Right kidney (tissue), 1 donor: ENCODE data around the gene EP300.
"Not testable (repeated sequence)": the region's sequence is repeated elsewhere in the genome, so short reads cannot be mapped to it uniquely, and the experiment has no call there.

Experiments used
- DNase-seq: peaks from one replicate; pipeline ENCODE4 v3.0.0-alpha.2; 2016

The EP300 gene

DNA sequence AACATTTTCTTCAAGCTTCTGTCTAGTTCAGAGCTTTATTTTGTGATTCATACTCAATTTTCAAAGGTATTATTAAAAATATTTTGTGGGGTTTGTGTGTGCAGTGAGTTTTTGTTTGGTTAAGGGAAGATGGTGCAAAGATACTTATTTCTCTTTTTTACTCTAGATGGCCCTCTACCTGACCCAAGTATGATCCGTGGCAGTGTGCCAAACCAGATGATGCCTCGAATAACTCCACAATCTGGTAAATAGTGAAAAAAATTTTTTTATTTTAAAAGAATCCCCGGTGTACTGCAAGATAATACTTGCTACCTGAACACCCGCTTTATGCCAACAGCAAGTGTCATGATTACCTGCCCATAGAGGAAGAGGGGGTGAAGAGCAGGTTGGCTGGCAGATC, 54.2 kb downstream of the EP300 start:
- no peak for DNase-seq

DNA sequence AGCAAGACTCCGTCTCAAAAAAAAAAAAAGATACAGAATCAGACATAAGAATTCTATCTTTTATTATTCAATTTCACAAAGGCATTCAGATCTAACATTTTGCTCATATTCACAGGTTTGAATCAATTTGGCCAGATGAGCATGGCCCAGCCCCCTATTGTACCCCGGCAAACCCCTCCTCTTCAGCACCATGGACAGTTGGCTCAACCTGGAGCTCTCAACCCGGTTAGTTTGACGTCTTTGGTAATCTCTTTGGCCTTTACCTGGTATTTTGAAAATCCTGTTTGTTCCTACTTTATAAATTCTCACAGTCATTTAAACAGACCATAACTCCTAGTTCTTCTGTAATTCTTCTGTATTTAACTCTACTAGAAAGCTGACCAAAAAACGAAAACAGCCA, 55.3 kb downstream of the EP300 start:
- DNase-seq, result no peak

DNA sequence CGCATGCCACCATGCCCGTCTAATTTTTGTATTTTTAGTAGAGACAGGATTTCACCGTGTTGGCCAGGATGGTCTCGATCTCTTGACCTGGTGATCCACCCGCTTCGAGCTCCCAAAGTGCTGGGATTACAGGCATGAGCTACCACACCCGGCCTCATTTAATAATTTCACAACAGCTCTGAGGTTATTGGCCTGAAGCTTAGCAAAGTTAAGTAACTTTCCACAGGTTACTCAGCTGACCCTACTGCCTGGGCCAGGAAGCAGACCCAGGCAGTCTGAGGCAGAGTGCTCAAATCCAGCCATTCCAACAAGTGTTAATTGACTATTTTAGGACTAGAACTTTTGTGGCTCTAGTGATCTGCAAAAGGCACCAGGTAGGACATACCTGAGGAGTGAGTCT, 60.5 kb downstream of the EP300 start:
- DNase-seq, result no peak

DNA sequence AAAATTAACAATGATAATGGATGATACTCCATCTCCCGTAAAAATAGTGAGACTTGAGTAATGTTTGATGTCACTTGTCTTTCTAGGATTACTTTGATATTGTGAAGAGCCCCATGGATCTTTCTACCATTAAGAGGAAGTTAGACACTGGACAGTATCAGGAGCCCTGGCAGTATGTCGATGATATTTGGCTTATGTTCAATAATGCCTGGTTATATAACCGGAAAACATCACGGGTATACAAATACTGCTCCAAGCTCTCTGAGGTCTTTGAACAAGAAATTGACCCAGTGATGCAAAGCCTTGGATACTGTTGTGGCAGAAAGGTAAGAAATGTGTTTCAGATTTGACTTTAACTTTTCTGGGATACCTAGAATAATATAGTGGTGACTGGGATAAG, 64.7 kb downstream of the EP300 start:
- DNase-seq, result no peak

DNA sequence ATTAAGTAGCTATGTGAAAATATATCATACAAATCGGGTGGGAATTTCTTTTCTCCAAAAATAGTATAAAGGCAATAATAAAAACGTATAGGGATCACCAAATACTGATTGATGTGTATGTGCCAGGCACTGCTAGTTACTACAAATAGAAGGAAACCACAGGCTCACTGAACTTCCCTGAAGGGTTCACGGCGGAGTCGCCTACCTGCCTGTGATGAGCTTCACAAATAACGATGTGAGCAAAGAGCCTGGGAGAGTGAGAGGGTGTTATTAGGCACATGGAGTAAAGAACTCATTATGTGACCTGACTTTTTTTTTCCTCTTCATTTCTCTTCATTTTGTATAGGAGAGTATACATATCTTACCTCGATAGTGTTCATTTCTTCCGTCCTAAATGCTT, 76.8 kb downstream of the EP300 start:
- no peak for DNase-seq

- DNase-seq, result no peak
Measured at GRCh38 chr22:41171996-41172395, 79.6 kb downstream of the EP300 start.

GRCh38 chr22:41175546-41175945, 83.2 kb downstream of the EP300 start:
- DNase-seq, result no peak

DNA sequence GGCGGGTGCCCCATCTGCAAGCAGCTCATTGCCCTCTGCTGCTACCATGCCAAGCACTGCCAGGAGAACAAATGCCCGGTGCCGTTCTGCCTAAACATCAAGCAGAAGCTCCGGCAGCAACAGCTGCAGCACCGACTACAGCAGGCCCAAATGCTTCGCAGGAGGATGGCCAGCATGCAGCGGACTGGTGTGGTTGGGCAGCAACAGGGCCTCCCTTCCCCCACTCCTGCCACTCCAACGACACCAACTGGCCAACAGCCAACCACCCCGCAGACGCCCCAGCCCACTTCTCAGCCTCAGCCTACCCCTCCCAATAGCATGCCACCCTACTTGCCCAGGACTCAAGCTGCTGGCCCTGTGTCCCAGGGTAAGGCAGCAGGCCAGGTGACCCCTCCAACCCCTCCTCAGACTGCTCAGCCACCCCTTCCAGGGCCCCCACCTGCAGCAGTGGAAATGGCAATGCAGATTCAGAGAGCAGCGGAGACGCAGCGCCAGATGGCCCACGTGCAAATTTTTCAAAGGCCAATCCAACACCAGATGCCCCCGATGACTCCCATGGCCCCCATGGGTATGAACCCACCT, 84.7 kb downstream of the EP300 start:
- DNase-seq, result no peak

DNA sequence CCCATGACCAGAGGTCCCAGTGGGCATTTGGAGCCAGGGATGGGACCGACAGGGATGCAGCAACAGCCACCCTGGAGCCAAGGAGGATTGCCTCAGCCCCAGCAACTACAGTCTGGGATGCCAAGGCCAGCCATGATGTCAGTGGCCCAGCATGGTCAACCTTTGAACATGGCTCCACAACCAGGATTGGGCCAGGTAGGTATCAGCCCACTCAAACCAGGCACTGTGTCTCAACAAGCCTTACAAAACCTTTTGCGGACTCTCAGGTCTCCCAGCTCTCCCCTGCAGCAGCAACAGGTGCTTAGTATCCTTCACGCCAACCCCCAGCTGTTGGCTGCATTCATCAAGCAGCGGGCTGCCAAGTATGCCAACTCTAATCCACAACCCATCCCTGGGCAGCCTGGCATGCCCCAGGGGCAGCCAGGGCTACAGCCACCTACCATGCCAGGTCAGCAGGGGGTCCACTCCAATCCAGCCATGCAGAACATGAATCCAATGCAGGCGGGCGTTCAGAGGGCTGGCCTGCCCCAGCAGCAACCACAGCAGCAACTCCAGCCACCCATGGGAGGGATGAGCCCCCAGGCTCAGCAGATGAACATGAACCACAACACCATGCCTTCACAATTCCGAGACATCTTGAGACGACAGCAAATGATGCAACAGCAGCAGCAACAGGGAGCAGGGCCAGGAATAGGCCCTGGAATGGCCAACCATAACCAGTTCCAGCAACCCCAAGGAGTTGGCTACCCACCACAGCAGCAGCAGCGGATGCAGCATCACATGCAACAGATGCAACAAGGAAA, 85.4 kb downstream of the EP300 start:
- DNase-seq, result no peak

GRCh38 chr22:41178425-41178975, 86.1 kb downstream of the EP300 start:
- DNase-seq, result no peak

- DNase-seq, result not testable (repeated sequence)
Measured at GRCh38 chr22:41180362-41180761, 88.0 kb downstream of the EP300 start.

DNA sequence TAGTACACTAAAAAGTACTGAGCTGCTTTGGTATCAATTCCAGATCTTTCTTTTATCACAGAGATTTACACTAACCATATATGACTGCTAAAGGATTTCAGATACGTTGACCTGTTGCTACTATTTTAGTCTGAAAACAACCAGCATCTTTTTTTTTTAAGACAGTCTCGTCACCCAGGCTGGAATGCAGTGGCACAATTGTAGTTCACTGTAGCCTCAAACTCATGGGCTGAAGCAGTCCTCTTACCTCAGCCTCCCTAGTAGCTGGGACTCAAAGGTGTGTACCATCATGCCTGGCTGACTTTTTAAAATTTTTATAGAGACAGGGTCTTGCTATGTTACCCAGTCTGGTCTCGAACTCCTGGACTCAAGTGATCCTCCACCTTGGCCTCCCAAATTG, 88.5 kb downstream of the EP300 start:
- no peak for DNase-seq

DNA sequence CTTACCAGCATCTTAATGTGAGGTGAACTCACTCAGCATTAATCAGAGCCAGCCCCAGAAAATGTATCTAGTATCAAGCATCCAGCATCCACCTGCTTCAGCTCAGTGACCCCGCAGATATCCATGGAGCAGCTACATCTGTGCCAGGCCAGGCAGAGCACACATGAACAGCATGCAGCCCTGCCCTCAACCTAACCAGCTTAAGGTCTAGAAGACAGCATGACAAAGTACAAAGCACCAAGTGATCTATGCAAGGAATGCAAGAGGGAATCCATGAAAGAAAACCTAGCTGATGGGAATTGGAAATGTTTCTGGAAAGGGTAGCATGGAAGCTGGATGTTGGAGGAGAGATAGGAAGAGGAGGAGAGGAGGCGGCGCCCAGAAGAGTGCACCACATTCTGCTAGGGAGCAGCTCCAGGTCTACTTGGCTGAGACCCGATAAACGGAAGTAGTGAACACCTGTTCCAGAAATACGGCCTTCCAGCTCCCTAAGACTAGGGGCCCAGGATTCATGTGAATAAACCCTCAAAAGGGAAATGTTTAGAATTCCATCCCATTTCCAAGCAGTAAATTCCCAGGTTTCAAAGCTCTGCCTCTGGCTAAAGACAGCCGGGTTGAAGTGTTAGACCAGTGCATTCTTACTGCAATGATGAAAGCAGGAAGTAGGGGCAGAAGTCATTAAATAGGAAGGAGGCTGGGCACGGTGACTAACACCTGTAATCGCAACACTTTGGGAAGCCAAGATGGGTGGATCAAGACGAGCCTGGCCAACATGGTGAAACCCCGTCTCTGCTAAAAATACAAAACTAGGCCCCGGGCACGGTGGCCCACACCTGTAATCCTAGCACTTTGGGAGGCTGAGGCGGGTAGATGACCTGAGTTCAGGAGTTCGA, 89.2 kb downstream of the EP300 start:
- DNase-seq, result no peak

DNA sequence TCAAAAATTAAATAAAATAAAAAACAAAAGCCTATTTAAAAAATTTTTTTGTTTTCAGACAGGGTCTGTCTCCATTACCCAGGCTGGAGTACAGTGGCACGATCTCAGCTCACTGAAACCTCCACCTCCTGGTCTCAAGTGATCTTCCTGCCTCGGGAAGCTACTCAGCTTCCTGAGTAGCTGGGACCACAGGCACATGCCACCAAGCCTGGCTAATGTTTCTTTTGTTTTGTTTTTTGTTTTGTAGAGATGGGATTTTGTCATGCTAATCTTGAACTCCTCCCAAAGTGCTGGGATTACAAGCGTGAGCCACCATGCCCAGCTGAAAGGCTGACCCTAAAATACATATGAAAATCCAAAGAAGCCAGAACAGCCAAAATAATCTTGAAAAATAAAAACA, 92.3 kb downstream of the EP300 start:
- no peak for DNase-seq

- no peak for DNase-seq
Measured at GRCh38 chr22:41191467-41191866, 99.1 kb downstream of the EP300 start.

DNA sequence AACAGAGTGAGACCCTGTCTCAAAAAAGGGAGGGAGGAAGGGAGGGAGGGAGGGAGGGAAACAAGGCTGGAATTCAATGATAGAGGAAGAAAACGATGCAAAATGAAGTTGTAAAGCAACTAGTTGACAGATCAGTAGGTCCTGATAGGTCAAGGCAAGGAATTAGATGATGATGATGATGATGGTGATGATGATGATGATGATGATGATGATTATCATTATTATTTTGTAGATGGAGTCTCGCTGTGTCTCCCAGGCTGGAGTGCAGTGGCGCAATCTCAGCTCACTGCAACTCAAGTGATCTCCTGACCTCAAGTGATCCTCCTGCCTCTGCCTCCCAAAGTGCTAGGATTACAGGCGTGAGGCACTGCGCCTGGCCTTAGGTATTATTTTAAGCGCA, 101.4 kb downstream of the EP300 start:
- DNase-seq, result no peak

- peak; percentile 94 for DNase-seq
Measured at GRCh38 chr22:41197038-41197972, 104.9 kb downstream of the EP300 start.

GRCh38 chr22:41198027-41198580, 105.7 kb downstream of the EP300 start:
- no peak for DNase-seq

DNA sequence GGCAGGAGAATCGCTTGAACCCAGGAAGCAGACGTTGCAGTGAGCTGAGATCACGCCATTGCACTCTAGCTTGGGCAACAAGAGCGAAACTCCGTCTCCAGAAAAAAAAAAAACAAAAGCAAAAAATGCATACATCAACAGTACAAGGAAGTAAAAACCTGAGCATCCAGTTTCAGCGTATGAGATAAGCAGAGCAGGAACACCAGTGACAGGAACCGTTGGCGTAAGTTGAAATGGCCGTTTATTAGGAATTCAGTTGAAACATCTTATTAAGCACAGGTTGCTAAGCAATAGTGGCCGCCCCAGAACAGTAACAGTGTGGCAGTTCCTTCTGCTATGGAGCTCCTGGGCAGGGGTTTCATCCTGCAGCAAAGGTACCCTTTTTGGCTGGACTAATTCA, 108.7 kb downstream of the EP300 start:
- no peak for DNase-seq

DNA sequence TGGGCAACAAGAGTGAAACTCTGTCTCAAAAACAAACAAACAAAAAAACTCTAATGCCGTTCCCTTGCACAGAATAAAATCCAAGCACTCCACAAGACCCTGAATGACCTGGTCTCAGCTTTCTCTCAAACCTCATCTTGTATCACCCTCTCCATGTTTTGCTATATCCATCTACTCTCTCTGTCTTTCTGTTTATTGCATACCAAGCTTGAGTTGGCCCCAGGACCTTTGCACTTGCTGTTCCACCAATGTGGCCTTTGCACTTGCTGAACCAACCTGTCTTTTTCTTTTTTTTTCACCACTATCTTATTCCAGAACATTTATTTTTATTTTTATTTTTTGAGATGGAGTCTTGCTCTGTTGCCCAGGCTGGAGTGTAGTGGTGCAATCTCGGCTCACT, 110.7 kb downstream of the EP300 start:
- no peak for DNase-seq

GRCh38 chr22:41204066-41204465, 111.7 kb downstream of the EP300 start:
- DNase-seq, result no peak
